SK-N-SH (cell line): ENCODE results near the gene PTPRG. TPM values are rescaled to one million over a fixed set of nuclear protein-coding genes. Genes with fewer than 3 reads are reported as not detected.

Experiments used
- CTCF ChIA-PET: fragments of 300-600, 350-600 bp; formaldehyde crosslinking; extraction: SDS; loops from one replicate; lab custom pipeline; 2021; lab: Yijun Ruan, JAX
- POLR2A ChIA-PET: fragments of 350-600 bp; sonication (Branson Sonifier 250); formaldehyde crosslinking; extraction: SDS; loops from one replicate; lab custom pipeline; 2020; ENCODE audit warnings: antibody characterized with exemption, inconsistent platforms; lab: Yijun Ruan, JAX
- DNase-seq: peaks from one replicate; pipeline ENCODE4 v3.0.0; 2012
- H2AFZ ChIP-seq: fragments of 200-600 bp; sonication (generic); 2 replicates; pipeline ENCODE4 v1.8.1; 2016; ENCODE audit warnings: antibody characterized with exemption, mild to moderate bottlenecking, low read depth
- H3F3A ChIP-seq: fragments of 200-600 bp; sonication (generic); replicated peaks from 2 replicates; pipeline ENCODE3; 2016; ENCODE audit warnings: antibody characterized with exemption, mild to moderate bottlenecking; ENCODE audit not compliant: insufficient read depth
- H3K27ac ChIP-seq, 2 experiments: fragments of 200-500 bp in 1 of 2; fragments of 200-600 bp in 1 of 2; sonication (Bioruptor generic) in 1 of 2; sonication (generic), shearing (Covaris generic) in 1 of 2; 2 replicates each; pipeline versions ENCODE4 v1.5.1 to v1.6.1; 2014 to 2016; ENCODE audit warnings: low read depth in 2 of 2, inconsistent platforms in 1 of 2, low read length in 1 of 2, mild to moderate bottlenecking in 1 of 2, mixed read lengths in 1 of 2
- H3K27me3 ChIP-seq: fragments of 200-600 bp; sonication (generic), shearing (Covaris generic); 2 replicates; pipeline ENCODE4 v1.6.1; 2016; ENCODE audit warnings: mixed run types; ENCODE audit not compliant: insufficient read depth
- H3K36me3 ChIP-seq, 2 experiments: fragments of 200-500 bp in 1 of 2; fragments of 200-600 bp in 1 of 2; sonication (Bioruptor generic) in 1 of 2; sonication (generic) in 1 of 2; replicated peaks in 1 of 2; 2 replicates each; pipeline versions ENCODE3 to v1.5.1; 2014 to 2016; ENCODE audit warnings: low read length in 1 of 2, mild to moderate bottlenecking in 1 of 2; ENCODE audit not compliant: insufficient read depth in 2 of 2, control insufficient read depth in 1 of 2
- H3K4me1 ChIP-seq, 2 experiments: fragments of 200-500 bp in 1 of 2; fragments of 200-600 bp in 1 of 2; sonication (Bioruptor generic) in 1 of 2; sonication (generic), shearing (Covaris generic) in 1 of 2; 2 replicates each; pipeline versions ENCODE4 v1.5.1 to v1.6.1; 2014 to 2016; ENCODE audit warnings: low read depth in 1 of 2, low read length in 1 of 2, mixed run types in 1 of 2; ENCODE audit not compliant: insufficient read depth in 2 of 2, control insufficient read depth in 1 of 2
- H3K4me2 ChIP-seq: fragments of 200-600 bp; sonication (generic), shearing (Covaris generic); 2 replicates; pipeline ENCODE4 v1.6.1; 2017; ENCODE audit warnings: mixed run types
- H3K4me3 ChIP-seq, 2 experiments: fragments of 200-500 bp in 1 of 2; fragments of 200-600 bp in 1 of 2; sonication (Bioruptor generic) in 1 of 2; sonication (generic), shearing (Covaris generic) in 1 of 2; 2 replicates each; pipeline versions ENCODE4 v1.5.1 to v1.8.1; 2014 to 2016; ENCODE audit warnings: low read depth in 2 of 2, inconsistent platforms in 1 of 2, low read length in 1 of 2, mild to moderate bottlenecking in 1 of 2, mixed read lengths in 1 of 2, moderate library complexity in 1 of 2
- H3K79me2 ChIP-seq: fragments of 200-600 bp; sonication (generic); 2 replicates; pipeline ENCODE4 v1.8.1; 2017; ENCODE audit warnings: mild to moderate bottlenecking; ENCODE audit not compliant: insufficient read depth
- H3K9ac ChIP-seq: fragments of 200-600 bp; sonication (generic); 2 replicates; pipeline ENCODE4 v1.6.1; 2017; ENCODE audit warnings: mixed run types
- H3K9me2 ChIP-seq: fragments of 200-600 bp; sonication (generic); 2 replicates; pipeline ENCODE4 v1.6.1; 2017; ENCODE audit warnings: mixed run types
- H3K9me3 ChIP-seq: fragments of 200-600 bp; sonication (generic); 2 replicates; pipeline ENCODE4 v1.6.1; 2017; ENCODE audit warnings: mixed run types, mild to moderate bottlenecking, moderate library complexity
- H4K20me1 ChIP-seq: fragments of 200-600 bp; sonication (generic); 2 replicates; pipeline ENCODE4 v1.6.1; 2017; ENCODE audit warnings: mild to moderate bottlenecking, mixed run types; ENCODE audit not compliant: insufficient read depth
- EP300 ChIP-seq, 2 experiments: IDR thresholded peaks; 2 replicates each; pipeline versions ENCODE4 v1.4.0 to v1.6.1; 2012; ENCODE audit warnings: borderline replicate concordance in 1 of 2, low read depth in 1 of 2, low read length in 1 of 2
- FOSL2 ChIP-seq: IDR thresholded peaks from 2 replicates; pipeline ENCODE4 v1.4.0; 2012; ENCODE audit warnings: low read depth, mild to moderate bottlenecking, moderate library complexity, borderline replicate concordance
- GATA2 ChIP-seq: sonication (generic); formaldehyde crosslinking; IDR thresholded peaks from 2 replicates; pipeline ENCODE4 v1.5.0; 2020; ENCODE audit warnings: mild to moderate bottlenecking, missing genetic modification reagents
- IRF3 ChIP-seq: fragments of 150-350 bp; IDR thresholded peaks from 2 replicates; pipeline ENCODE4 v1.6.1; 2016; ENCODE audit warnings: mild to moderate bottlenecking, low read depth, low read length
- POLR2AphosphoS5 ChIP-seq: IDR thresholded peaks from 2 replicates; pipeline ENCODE4 v1.6.1; 2012; ENCODE audit warnings: low read depth, low read length
- RCOR1 ChIP-seq: fragments of 150-350 bp; IDR thresholded peaks from 2 replicates; pipeline ENCODE4 v1.6.1; 2017; ENCODE audit warnings: antibody characterized with exemption, low read length
- REST ChIP-seq: IDR thresholded peaks from 2 replicates; pipeline ENCODE4 v1.6.1; 2012; ENCODE audit warnings: mild to moderate bottlenecking, low read depth, low read length, moderate library complexity
- RXRA ChIP-seq: IDR thresholded peaks from 2 replicates; pipeline ENCODE4 v1.4.0; 2012; ENCODE audit warnings: low read depth, mild to moderate bottlenecking, borderline replicate concordance
- TCF12 ChIP-seq: IDR thresholded peaks from 2 replicates; pipeline ENCODE4 v1.4.0; 2012
- TEAD4 ChIP-seq: IDR thresholded peaks from 2 replicates; pipeline ENCODE4 v1.4.0; 2012; ENCODE audit warnings: mild to moderate bottlenecking, borderline replicate concordance; ENCODE audit not compliant: insufficient read depth
- USF1 ChIP-seq: IDR thresholded peaks from 2 replicates; pipeline ENCODE4 v1.4.0; 2012; ENCODE audit warnings: low read depth, borderline replicate concordance
- YY1 ChIP-seq: IDR thresholded peaks from 2 replicates; pipeline ENCODE4 v1.4.0; 2012; ENCODE audit warnings: low read depth, mild to moderate bottlenecking
- ZBTB33 ChIP-seq: IDR thresholded peaks from 2 replicates; pipeline ENCODE4 v1.4.0; 2012; ENCODE audit warnings: low read depth, borderline replicate concordance
- WGBS: methylation state at CpG from one replicate; pipeline ENCODE4 v1.1.6; 2017; ENCODE audit warnings: low lambda C conversion rate; 5-methylcytosine and 5-hydroxymethylcytosine counted together
- polyA plus RNA-seq, 3 experiments: library from polyadenylated mRNA; depleted of rRNA; stranded (reverse); fragments of >200 nt; gene quantifications; 2 replicates each; pipeline ENCODE4 v1.2.3, GENCODE V29; 2012

The PTPRG gene
- polyA plus RNA-seq, 1 of the 3 experiments (the other 2 are of a cell fraction), result 14.1 TPM

GRCh38 chr3:61730577-61731231 lies 169.3 kb downstream of the PTPRG start:
- Histone ChIP-seq H3K4me1 (peaks cover 0 to 3% of the 10 kb centered on the region in 2 experiments; a peak in 1 of 4 replicates), H3K27ac (no peak overlapping the region), H2AFZ (no peak overlapping the region), H3K36me3 (no peaks in the 10 kb centered on the region), H3F3A (peaks cover 5% of the 10 kb centered on the region), H4K20me1 (peaks cover 19% of the 10 kb centered on the region; the same call in 1 of the 2 replicates), H3K9me3 (no peaks in the 10 kb centered on the region), H3K9me2 (no peaks in the 10 kb centered on the region), H3K4me3 (no peak overlapping the region), H3K9ac (no peak overlapping the region), H3K4me2 (no peak overlapping the region), H3K27me3 (no peaks in the 10 kb centered on the region), H3K79me2 (peaks cover 37% of the 10 kb centered on the region)
- ChIA-PET POLR2A (no interaction called here), CTCF (no interaction called here)
- TF ChIP-seq TEAD4, result no peak
- no peak for TF ChIP-seq GATA2 (CRISPR knock-in tag)
- TF ChIP-seq YY1, result no peak
- TF ChIP-seq FOSL2, result no peak
- no peak for DNase-seq
- whole genome bisulfite sequencing, result 88% methylated on average over 2 of the region's 2 CpGs

- 83% methylated on average over 1 of the region's 1 CpG for WGBS
- Histone ChIP-seq H3K9me2 (no peaks in the 10 kb centered on the region), H3K4me3 (no peak overlapping the region), H3K36me3 (no peaks in the 10 kb centered on the region), H3K9ac (no peak overlapping the region), H3K4me2 (no peak overlapping the region), H3K9me3 (no peaks in the 10 kb centered on the region), H3K4me1 (peaks cover 0 to 3% of the 10 kb centered on the region in 2 experiments; a peak in 1 of 4 replicates), H3K27ac (no peak overlapping the region), H2AFZ (no peak overlapping the region), H4K20me1 (peaks cover 11% of the 10 kb centered on the region; the same call in 1 of the 2 replicates), H3F3A (no peaks in the 10 kb centered on the region), H3K79me2 (peaks cover 37% of the 10 kb centered on the region), H3K27me3 (no peaks in the 10 kb centered on the region)
- CTCF ChIA-PET, result no interaction called here
- DNase-seq, result no peak
- POLR2A ChIA-PET, result no interaction called here
- TF ChIP-seq FOSL2 (no peak), TCF12 (no peak), RXRA (no peak), RCOR1 (no peak), GATA2 (CRISPR knock-in tag) (no peak)
These were observed 171.6 kb downstream of the PTPRG start for GRCh38 chr3:61733000-61733399.

DNA sequence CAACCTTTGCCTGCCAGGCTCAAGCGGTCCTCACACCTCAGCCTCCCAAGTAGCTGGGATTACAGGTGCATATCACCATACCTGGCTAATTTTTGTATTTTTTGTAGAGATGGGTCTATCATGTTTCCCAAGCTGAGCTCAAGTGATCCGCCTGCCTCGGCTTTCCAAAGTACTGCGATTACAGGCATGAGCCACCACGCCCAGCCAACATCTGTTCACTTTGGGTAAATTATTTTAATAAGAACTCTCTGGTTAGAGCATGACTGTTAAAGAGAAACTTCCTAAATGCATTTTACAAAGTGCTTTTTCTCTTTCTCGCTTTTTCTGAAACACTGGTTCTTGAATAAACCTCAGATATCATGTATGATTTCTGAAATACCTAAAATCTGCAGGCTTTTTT lies 172.5 kb downstream of the PTPRG start:
- Histone ChIP-seq H3K9ac (no peak overlapping the region), H3K9me2 (no peaks in the 10 kb centered on the region), H2AFZ (no peak overlapping the region), H3K4me3 (no peak overlapping the region), H3K27ac (no peak overlapping the region), H3K79me2 (peaks cover 38% of the 10 kb centered on the region), H3K36me3 (no peaks in the 10 kb centered on the region), H4K20me1 (peaks cover 11% of the 10 kb centered on the region; the same call in 1 of the 2 replicates), H3F3A (no peaks in the 10 kb centered on the region), H3K4me1 (peaks cover 0 to 3% of the 10 kb centered on the region in 2 experiments; a peak in 1 of 4 replicates), H3K9me3 (no peaks in the 10 kb centered on the region), H3K4me2 (no peak overlapping the region), H3K27me3 (no peaks in the 10 kb centered on the region)
- POLR2A ChIA-PET, result no interaction called here
- CTCF ChIA-PET, result no interaction called here
- DNase-seq, result no peak
- WGBS, result 93% methylated on average over 6 of the region's 6 CpGs
- TF ChIP-seq POLR2AphosphoS5 (no peak), EP300 (IDR thresholded peaks at IDR 0.05; ENCODE audit: borderline replicate concordance in 1 of 2, low read depth in 1 of 2, low read length in 1 of 2) (no peak), REST (no peak), IRF3 (no peak), FOSL2 (no peak), TCF12 (no peak), USF1 (no peak), ZBTB33 (no peak)
